Mucosa of stomach (tissue), 1 donor: ENCODE data around the gene DUT.

ENCODE experiments used
- H3K27me3 ChIP-seq: one replicate; pipeline ENCODE4 v1.7.0; 2013; ENCODE audit warnings: mild to moderate bottlenecking, low read length; ENCODE audit not compliant: control insufficient read depth, insufficient read depth
- H3K36me3 ChIP-seq: one replicate; pipeline ENCODE4 v1.7.0; 2013; ENCODE audit warnings: low read length; ENCODE audit not compliant: control insufficient read depth, insufficient read depth
- H3K4me1 ChIP-seq: one replicate; pipeline ENCODE4 v1.7.0; 2013; ENCODE audit warnings: mild to moderate bottlenecking, low read length; ENCODE audit not compliant: control insufficient read depth, insufficient read depth
- H3K4me3 ChIP-seq: one replicate; pipeline ENCODE4 v1.7.0; 2013; ENCODE audit warnings: low read length
- H3K9ac ChIP-seq: one replicate; pipeline ENCODE4 v1.7.0; 2013; ENCODE audit warnings: mild to moderate bottlenecking, low read length, moderate library complexity
- H3K9me3 ChIP-seq: one replicate; pipeline ENCODE4 v1.7.0; 2013; ENCODE audit warnings: mild to moderate bottlenecking, low read length, moderate library complexity; ENCODE audit not compliant: control insufficient read depth
- donor health status: Pancreatic carcinoma.

Gene DUT

GRCh38 chr15:48330855-48331795 lies at the start of gene DUT:
DUT (plus strand) TSS chr15:48331429; CDS start chr15:48331516, 87 bp downstream.
- Histone ChIP-seq H3K9me3 (no peaks in the 10 kb centered on the region), H3K9ac (peak within 1 kb of the TSS; percentile 81), H3K4me3 (peak within 1 kb of the TSS; percentile 88), H3K4me1 (peaks cover 7% of the 10 kb centered on the region), H3K27me3 (no peaks in the 10 kb centered on the region), H3K36me3 (no peaks in the 10 kb centered on the region)

GRCh38 chr15:48281674-48282073 lies 49.6 kb upstream of the DUT start:
- Histone ChIP-seq H3K4me1 (no peaks in the 10 kb centered on the region), H3K36me3 (no peaks in the 10 kb centered on the region), H3K4me3 (no peak overlapping the region), H3K9me3 (no peaks in the 10 kb centered on the region), H3K9ac (no peak overlapping the region), H3K27me3 (no peaks in the 10 kb centered on the region)

- H3K9me3 ChIP-seq, result no peaks in the 10 kb centered on the region
- no peaks in the 10 kb centered on the region for H3K36me3 ChIP-seq
- H3K9ac ChIP-seq, result no peak overlapping the region
- H3K27me3 ChIP-seq, result no peaks in the 10 kb centered on the region
- H3K4me3 ChIP-seq, result no peak overlapping the region
- H3K4me1 ChIP-seq, result no peaks in the 10 kb centered on the region
Measured at GRCh38 chr15:48282216-48282615, 49.0 kb upstream of the DUT start.

GRCh38 chr15:48283396-48284145 lies 47.7 kb upstream of the DUT start:
- H3K36me3 ChIP-seq, result no peaks in the 10 kb centered on the region
- H3K9ac ChIP-seq, result no peak overlapping the region
- H3K4me3 ChIP-seq, result no peak overlapping the region
- H3K27me3 ChIP-seq, result no peaks in the 10 kb centered on the region
- H3K4me1 ChIP-seq, result no peaks in the 10 kb centered on the region
- no peaks in the 10 kb centered on the region for H3K9me3 ChIP-seq

GRCh38 chr15:48285329-48286214 lies 45.7 kb upstream of the DUT start:
- no peaks in the 10 kb centered on the region for H3K4me1 ChIP-seq
- peak overlapping the region; percentile 23 for H3K9ac ChIP-seq
- no peaks in the 10 kb centered on the region for H3K27me3 ChIP-seq
- no peaks in the 10 kb centered on the region for H3K9me3 ChIP-seq
- no peak overlapping the region for H3K4me3 ChIP-seq
- H3K36me3 ChIP-seq, result no peaks in the 10 kb centered on the region

GRCh38 chr15:48289628-48290027 lies 41.6 kb upstream of the DUT start:
- Histone ChIP-seq H3K36me3 (no peaks in the 10 kb centered on the region), H3K27me3 (no peaks in the 10 kb centered on the region), H3K4me1 (no peaks in the 10 kb centered on the region), H3K4me3 (no peak overlapping the region), H3K9me3 (no peaks in the 10 kb centered on the region), H3K9ac (no peak overlapping the region)

GRCh38 chr15:48292458-48292857 lies 38.8 kb upstream of the DUT start:
- H3K9me3 ChIP-seq, result no peaks in the 10 kb centered on the region
- H3K9ac ChIP-seq, result no peak overlapping the region
- no peaks in the 10 kb centered on the region for H3K27me3 ChIP-seq
- no peaks in the 10 kb centered on the region for H3K36me3 ChIP-seq
- no peaks in the 10 kb centered on the region for H3K4me1 ChIP-seq
- H3K4me3 ChIP-seq, result no peak overlapping the region

GRCh38 chr15:48297668-48298067 lies 33.6 kb upstream of the DUT start:
- H3K27me3 ChIP-seq, result no peaks in the 10 kb centered on the region
- H3K4me1 ChIP-seq, result no peaks in the 10 kb centered on the region
- H3K9me3 ChIP-seq, result no peaks in the 10 kb centered on the region
- H3K4me3 ChIP-seq, result no peak overlapping the region
- no peaks in the 10 kb centered on the region for H3K36me3 ChIP-seq
- no peak overlapping the region for H3K9ac ChIP-seq

GRCh38 chr15:48298914-48299313 lies 32.3 kb upstream of the DUT start:
- Histone ChIP-seq H3K4me1 (no peaks in the 10 kb centered on the region), H3K4me3 (no peak overlapping the region), H3K9me3 (no peaks in the 10 kb centered on the region), H3K9ac (no peak overlapping the region), H3K36me3 (no peaks in the 10 kb centered on the region), H3K27me3 (no peaks in the 10 kb centered on the region)

- no peak overlapping the region for H3K4me3 ChIP-seq
- no peak overlapping the region for H3K9ac ChIP-seq
- H3K27me3 ChIP-seq, result no peaks in the 10 kb centered on the region
- H3K9me3 ChIP-seq, result no peaks in the 10 kb centered on the region
- no peaks in the 10 kb centered on the region for H3K36me3 ChIP-seq
- H3K4me1 ChIP-seq, result no peaks in the 10 kb centered on the region
Measured at GRCh38 chr15:48300038-48300437, 31.2 kb upstream of the DUT start.

- Histone ChIP-seq H3K36me3 (no peaks in the 10 kb centered on the region), H3K4me3 (no peak overlapping the region), H3K27me3 (no peaks in the 10 kb centered on the region), H3K9me3 (no peaks in the 10 kb centered on the region), H3K9ac (no peak overlapping the region), H3K4me1 (no peaks in the 10 kb centered on the region)
Measured at GRCh38 chr15:48304398-48304797, 26.8 kb upstream of the DUT start.
